ENCODE data around the gene MYOD1.

DNA sequence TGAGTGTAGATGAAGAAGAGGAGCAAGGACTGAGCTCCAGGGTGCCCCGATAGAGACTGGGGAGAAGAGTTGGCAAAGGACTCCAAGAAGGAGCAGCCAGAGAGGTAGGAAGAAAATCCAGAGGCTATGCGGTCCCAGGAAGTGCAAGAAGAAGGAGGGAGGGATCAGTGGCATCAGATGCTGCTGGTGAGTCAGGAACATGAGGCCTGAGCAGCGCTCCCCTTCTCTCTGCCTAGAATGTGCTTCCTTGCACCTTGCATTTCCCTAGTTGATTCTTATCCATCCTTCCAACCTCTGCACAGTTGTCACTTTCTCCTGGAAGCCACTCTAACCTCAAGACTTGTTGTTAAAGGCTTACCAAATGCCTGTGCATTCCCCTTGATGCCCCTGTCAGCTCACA is 36.5 kb downstream of the MYOD1 start:
- TF ChIP-seq EZH2 (optimal IDR thresholded peaks at IDR 0.05; ENCODE audit: low read depth, low read length) (no peak), EZH2phosphoT487 (IDR thresholded peaks at IDR 0.05; ENCODE audit: low read length) (no peak)
- TF ChIP-seq, protein P1, sequence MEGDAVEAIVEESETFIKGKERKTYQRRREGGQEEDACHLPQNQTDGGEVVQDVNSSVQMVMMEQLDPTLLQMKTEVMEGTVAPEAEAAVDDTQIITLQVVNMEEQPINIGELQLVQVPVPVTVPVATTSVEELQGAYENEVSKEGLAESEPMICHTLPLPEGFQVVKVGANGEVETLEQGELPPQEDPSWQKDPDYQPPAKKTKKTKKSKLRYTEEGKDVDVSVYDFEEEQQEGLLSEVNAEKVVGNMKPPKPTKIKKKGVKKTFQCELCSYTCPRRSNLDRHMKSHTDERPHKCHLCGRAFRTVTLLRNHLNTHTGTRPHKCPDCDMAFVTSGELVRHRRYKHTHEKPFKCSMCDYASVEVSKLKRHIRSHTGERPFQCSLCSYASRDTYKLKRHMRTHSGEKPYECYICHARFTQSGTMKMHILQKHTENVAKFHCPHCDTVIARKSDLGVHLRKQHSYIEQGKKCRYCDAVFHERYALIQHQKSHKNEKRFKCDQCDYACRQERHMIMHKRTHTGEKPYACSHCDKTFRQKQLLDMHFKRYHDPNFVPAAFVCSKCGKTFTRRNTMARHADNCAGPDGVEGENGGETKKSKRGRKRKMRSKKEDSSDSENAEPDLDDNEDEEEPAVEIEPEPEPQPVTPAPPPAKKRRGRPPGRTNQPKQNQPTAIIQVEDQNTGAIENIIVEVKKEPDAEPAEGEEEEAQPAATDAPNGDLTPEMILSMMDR (IDR thresholded peaks at IDR 0.05; ENCODE audit: low read length): no peak
